ENCODE measurements around the gene APOBEC3H. TPM values are rescaled to one million over a fixed set of nuclear protein-coding genes. Genes with fewer than 3 reads are reported as not detected.

APOBEC3H gene
- total RNA-seq, 1 donor from 2014 or later = not detected

DNA sequence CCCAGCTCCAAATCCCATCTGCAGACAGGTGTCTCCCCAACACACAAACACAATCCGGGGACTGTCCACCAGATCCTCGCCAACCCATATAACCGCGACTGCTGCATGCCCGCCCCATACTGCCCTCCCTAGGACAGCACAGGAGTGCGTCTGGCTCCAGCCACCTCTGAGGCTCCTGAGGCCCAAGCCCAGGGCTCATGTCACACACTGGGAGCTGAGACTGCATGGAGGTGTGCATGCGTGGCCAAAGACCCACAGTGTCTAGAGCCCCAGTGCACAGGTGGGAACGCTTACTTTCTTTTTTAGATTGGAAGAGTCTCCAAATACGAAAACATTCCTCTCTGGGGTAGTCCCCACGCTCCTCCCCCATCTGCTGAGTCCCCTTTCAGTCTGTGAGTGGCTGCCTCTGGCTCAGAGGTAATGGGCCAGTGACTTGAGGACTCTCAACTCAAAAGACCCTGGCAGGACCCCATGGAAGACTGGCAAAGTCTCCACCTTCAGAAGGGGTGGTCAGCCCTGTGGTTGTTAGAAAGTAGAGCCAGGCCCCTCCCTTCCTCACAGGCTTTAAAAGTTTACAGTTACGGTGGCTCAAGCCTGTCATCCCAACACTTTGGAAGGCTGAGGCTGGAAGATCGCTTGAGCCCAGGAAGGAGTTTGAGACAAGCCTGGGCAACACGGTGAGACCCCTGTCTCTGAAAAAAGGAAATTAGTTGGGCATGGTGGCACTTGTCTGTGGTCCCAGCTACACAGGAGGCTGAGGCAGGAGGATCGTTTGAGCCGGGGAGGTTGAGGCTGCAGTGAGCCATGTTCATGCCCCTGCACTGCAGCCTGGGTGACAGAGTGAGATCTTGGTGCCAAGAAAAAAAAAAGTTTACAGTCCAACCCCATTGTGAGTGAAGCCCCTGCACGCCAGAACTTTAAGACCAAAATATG is 53.1 kb downstream of the APOBEC3H start:
- no peak overlapping the region for H3K4me3 ChIP-seq (ENCODE audit: low read depth, low read length)
- no peak for DNase-seq (ENCODE audit: low read depth)
- TF ChIP-seq, protein P1, sequence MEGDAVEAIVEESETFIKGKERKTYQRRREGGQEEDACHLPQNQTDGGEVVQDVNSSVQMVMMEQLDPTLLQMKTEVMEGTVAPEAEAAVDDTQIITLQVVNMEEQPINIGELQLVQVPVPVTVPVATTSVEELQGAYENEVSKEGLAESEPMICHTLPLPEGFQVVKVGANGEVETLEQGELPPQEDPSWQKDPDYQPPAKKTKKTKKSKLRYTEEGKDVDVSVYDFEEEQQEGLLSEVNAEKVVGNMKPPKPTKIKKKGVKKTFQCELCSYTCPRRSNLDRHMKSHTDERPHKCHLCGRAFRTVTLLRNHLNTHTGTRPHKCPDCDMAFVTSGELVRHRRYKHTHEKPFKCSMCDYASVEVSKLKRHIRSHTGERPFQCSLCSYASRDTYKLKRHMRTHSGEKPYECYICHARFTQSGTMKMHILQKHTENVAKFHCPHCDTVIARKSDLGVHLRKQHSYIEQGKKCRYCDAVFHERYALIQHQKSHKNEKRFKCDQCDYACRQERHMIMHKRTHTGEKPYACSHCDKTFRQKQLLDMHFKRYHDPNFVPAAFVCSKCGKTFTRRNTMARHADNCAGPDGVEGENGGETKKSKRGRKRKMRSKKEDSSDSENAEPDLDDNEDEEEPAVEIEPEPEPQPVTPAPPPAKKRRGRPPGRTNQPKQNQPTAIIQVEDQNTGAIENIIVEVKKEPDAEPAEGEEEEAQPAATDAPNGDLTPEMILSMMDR (conservative IDR thresholded peaks at IDR 0.05; ENCODE audit: low read depth, low read length) = no peak

DNA sequence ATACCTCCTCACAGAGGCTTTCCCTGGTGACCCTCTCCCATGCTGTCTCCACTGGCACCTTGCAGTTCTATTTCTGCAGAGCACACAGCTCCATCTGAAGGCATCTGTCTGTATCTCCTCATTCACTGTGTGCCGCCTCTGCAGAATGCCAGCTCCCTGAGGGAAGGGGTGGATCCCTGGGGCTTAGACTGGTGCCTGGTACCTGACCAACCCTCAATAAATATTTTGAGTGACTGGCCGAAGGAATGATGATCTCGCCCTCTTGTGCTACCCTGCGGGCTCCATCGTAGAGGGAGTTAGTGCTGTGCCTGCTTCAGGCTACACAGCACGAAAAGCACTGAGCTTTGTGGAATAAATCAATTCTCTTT is 53.8 kb downstream of the APOBEC3H start:
- TF ChIP-seq, protein P1 (conservative IDR thresholded peaks at IDR 0.05; ENCODE audit: low read depth, low read length) = no peak
- no peak overlapping the region for H3K4me3 ChIP-seq (ENCODE audit: low read depth, low read length)
- no peak for DNase-seq (ENCODE audit: low read depth)

DNA sequence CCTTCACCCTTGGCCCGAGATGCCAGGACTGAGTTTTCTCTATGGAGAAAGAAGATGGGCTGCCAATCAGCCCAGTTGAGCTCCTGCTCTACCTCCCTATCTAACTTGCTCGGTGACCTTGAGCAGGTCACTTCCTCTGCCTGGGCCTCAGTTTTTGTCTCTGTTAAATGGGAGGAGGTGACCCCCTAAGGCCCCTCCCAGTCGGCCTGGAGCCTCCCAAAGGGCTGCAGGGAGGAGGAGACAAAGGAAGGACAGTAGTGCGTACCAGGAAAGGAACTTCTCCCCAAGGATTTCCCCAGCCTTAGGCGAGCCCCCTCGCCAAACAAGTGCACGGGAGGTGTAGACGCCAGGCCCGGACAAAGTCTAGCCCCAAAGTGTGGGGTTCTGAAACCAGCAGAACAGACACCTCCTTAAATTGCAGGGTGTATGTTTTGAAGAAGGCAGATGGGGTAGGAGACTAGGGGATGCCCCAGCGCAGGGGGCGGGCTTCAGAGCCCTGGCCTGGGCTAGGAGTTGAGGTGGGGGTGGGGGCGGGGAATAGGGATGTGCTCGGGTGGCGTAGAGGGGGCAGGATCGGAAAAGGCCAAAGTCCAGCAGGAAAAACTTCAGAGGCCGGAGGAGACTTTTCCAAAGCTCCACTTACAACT is 54.4 kb downstream of the APOBEC3H start:
- H3K4me3 ChIP-seq (ENCODE audit: low read depth, low read length) = peak overlapping the region; percentile 68
- no peak for DNase-seq (ENCODE audit: low read depth)
- TF ChIP-seq, protein P1 (conservative IDR thresholded peaks at IDR 0.05; ENCODE audit: low read depth, low read length) = no peak

DNA sequence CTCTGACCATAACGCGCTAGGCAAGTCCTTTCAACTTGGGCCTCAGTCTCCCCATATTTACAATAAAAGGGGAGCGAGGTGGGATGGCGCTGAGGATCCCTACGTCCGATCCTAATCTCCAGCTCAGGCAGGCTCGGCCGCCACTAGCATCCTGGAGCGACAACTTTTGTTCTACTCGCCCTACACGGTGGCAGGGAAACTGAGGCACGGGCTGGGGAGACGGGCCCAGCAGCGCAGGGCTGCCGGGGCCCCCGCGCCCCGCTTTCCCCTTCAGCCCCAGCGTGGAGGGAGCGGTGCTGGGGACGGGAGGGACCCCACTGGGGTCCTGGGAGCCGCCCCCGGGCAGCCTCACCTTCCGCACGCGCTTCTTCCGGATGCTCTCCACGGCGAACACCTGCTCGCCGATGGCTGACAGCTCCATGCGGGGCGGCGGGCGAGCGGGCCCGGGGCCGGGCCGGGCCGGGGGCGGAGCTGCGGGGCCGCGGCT is 55.0 kb downstream of the APOBEC3H start:
- no peak for DNase-seq (ENCODE audit: low read depth)
- TF ChIP-seq, protein P1 (conservative IDR thresholded peaks at IDR 0.05; ENCODE audit: low read depth, low read length) = no peak
- peak overlapping the region; percentile 68 for H3K4me3 ChIP-seq (ENCODE audit: low read depth, low read length)

DNA sequence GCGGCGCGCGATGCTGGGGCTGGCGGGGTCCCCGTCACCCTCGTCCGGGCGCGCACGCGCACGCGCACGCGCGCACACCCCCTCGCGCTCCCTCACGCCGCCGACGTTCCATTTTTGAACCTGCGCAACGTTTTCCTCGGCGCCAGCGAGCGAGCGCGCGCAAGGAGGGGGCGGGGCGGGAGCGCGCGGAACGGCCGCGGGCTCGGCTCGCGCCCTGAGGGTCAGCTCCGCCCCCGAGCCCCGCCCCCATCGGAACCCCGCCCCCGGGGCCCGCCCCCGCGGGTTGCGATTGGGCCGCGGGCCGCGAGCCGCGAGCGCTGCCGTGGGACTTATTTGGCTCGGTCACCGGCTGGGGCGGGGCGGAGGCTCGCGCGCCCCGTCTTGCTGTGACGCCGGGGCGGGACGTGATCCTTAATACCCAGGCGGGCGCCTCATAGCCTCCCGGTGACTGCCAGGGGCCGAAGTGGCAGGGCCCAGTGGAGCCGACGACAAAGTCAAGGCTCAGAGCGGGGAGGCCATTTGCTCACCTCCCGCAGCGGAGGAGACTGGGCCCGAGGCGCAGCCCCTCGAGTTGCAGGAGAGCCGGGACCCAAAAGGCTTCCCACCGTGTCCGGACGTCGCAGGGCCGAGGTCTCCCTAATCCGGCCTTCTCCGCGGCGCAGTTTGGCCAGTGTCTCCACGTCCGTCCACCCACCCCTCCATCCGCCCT is 55.6 kb downstream of the APOBEC3H start, which contains the start of gene CBX7:
Gene CBX7 (minus strand): TSS at position 170 of the 709 bp plus-strand sequence. CDS start 236 bp downstream, outside the sequence.
- peak within 1 kb of the TSS; percentile 68 for H3K4me3 ChIP-seq (ENCODE audit: low read depth, low read length)
- no peak for DNase-seq (ENCODE audit: low read depth)
- TF ChIP-seq, protein P1 (conservative IDR thresholded peaks at IDR 0.05; ENCODE audit: low read depth, low read length) = no peak

DNA sequence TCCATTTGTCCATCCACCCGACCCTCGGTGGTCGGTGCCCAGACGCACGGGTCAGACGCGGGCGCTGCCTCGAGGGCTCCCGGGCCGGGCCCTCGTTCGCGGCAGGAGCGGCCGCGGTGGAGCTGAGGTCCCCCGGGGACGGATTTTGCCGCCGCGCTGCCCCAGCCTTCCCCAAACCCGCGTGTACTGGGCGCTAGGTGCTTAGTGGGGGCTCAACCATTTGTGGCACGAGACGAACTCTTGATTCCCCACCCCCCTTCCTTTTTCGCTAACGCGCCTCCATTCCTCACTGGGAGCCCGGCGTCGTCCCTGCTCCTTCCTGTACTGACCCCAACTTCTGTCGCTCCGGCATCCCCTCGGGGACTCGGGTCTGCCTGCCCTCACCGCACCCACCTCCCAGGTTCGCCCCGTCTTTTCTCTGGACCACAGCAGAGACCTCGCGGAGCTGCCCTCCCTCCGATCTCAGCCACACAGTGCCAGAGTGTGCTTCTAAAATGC is 56.2 kb downstream of the APOBEC3H start:
- peak overlapping the region; percentile 59 for H3K4me3 ChIP-seq (ENCODE audit: low read depth, low read length)
- TF ChIP-seq, protein P1 (conservative IDR thresholded peaks at IDR 0.05; ENCODE audit: low read depth, low read length) = no peak
- no peak for DNase-seq (ENCODE audit: low read depth)
